GM19372 (cell line): ENCODE results near the gene BNC1.

Experiments used
- ATAC-seq: cut with Tn5 transposase; IDR thresholded peaks from one replicate; pipeline ENCODE4 v1.9.1; 2021; ENCODE audit warnings: mild to moderate bottlenecking, low read depth, moderate library complexity; ENCODE audit not compliant: unreplicated experiment

Gene BNC1, protein sequence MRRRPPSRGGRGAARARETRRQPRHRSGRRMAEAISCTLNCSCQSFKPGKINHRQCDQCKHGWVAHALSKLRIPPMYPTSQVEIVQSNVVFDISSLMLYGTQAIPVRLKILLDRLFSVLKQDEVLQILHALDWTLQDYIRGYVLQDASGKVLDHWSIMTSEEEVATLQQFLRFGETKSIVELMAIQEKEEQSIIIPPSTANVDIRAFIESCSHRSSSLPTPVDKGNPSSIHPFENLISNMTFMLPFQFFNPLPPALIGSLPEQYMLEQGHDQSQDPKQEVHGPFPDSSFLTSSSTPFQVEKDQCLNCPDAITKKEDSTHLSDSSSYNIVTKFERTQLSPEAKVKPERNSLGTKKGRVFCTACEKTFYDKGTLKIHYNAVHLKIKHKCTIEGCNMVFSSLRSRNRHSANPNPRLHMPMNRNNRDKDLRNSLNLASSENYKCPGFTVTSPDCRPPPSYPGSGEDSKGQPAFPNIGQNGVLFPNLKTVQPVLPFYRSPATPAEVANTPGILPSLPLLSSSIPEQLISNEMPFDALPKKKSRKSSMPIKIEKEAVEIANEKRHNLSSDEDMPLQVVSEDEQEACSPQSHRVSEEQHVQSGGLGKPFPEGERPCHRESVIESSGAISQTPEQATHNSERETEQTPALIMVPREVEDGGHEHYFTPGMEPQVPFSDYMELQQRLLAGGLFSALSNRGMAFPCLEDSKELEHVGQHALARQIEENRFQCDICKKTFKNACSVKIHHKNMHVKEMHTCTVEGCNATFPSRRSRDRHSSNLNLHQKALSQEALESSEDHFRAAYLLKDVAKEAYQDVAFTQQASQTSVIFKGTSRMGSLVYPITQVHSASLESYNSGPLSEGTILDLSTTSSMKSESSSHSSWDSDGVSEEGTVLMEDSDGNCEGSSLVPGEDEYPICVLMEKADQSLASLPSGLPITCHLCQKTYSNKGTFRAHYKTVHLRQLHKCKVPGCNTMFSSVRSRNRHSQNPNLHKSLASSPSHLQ

DNA sequence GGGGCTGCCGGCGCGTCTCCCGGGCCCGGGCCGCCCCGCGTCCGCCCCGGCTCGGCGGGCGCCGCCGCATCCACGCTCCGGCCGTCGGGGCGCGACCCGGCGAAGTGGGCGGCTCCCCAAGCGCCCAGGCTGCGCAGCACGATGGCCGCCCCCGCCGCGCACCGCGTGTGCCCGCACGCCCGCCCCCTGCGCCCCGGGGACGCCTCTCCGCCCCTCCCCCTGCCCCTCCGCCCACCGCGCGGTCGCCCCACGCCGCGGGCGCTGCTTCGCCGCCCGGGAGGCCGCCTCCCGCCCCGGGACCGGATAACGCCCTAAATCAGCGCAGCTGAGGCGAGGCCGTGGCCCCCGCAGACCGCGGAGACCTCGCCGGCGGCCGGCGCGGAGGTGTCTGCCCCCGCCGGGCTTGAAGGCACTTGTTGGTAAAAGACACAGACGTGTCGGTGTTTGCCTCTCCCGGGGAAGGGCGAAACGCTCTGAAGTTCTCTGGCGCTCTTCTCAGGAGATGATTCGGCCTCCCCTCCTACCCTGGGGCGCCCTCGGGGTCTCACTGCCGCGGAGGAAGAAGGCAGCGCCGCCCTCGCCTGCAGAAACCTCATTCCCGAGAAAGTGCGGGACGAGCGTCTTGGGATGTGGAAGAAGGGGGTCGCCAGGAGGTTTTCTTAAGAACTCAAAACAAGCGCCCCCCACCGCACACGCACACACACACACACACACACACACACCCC is at the start of gene BNC1:
BNC1 (minus strand) TSS at position 106 of the 725 bp plus-strand sequence; CDS start at position 70, 36 bp downstream.
- ATAC-seq = no peak

DNA sequence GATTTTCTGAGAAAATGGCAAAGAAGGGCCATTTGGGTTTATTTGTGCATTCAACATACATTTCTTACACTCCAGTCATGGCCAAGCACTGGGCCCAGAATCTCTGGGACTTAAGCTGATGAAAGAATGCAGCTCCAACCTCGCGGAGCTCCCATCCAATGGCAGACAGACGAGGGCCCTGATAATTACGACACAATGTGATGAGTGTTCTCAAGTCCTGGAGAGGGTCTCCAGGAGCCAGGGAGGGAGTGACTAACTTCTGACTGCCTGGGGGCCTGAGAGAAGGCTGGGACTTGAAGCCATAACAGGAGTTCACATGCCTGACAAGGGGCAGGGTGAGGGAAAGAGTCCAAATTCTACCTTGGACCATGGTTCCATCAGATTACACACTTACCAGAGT is 42.6 kb upstream of the BNC1 start:
- ATAC-seq = no peak

DNA sequence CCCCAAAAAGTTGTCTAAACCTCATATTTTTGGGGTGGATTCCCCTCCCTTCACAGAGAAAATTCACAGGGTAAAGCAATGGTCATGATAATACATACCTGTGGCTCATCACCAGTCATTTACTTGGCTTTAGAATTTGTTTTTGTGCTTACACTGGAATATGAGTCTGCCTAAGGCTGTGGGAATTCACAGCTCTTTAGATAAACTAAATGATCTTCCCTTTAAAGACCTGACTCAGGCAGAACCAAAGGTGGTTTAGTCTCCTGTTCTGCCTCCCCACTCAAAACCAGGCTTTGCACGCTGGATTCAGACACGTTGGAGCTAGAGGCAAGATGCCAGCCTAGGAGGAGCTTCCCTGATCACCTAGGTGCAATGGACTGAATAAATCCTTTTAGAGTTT is 40.3 kb upstream of the BNC1 start:
- ATAC-seq = no peak

DNA sequence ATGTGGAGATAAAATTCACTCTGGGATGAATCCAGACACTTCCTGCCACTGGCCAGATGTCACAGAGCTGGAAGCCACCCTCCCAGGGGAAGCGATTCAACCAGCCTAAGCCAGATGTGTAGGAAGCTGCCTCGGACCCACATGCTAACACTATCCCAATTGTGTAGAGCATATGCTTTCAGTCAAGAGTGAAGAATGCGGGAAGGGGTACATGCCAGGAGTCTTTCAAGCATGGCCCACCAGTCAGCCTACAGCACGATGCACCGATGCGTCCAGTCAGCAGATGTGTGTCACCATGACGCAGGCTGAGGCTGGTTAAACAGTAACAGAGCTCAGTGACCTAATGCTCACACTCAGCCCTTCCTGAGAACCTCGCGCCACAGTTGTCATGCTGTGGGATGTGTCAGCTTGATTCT is 38.8 kb upstream of the BNC1 start:
- no peak for ATAC-seq

DNA sequence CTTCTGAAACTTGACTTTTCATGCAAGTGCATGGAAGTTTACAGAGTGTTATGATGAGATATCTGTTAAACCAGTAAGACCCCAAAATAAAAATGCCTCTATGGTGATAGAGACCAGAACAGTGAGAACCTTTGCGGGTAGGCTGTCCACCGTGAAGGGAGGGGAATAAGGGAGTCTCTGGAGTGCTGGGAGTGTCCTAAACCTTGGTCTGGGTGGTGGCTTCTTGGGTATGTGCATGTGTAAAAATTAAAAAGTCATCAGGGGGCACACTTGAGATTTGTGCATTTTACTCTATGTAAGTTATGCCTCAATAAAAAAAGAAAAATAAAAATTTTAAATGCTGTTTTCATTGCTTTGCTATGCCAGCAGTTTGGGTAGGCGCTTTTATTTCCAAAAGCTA is 38.2 kb upstream of the BNC1 start:
- ATAC-seq = no peak

DNA sequence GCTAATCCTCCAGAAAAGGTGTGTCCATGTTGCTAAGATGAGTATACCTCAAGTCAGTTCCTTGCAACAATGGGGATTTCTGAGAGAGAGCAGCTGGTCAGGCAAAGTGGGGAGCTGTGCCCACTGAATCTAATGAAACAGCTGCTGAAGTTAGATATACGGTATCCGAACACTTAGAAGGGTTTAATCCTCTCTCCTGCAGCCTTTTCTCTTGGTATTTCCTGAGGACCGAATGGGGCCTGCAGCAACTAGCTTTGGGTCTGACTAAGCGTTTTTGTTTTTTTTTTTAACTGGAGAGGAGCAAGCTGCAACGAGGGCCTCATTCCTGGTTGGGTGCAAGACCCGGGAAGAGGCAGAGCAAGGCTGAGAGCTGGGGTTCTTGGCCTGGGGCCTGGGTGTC is 37.6 kb upstream of the BNC1 start:
- ATAC-seq = no peak

DNA sequence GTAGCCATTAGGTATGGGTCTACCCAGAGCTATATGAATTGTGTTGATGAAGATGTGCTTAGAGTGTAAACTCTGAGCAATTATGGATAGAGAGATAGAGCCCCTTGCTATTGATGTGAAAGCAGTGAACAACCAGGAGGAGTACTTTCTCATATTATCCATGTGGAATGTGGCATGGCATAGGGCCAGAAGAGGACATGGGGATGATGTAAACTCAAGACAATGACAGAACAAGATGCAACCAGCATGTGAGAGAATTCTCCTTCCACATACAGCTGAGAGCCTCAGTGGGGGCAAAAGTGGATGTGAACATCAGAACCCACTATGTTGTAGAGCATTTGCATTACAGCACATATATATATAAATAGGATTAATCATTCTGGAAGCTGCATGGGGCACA is 36.4 kb upstream of the BNC1 start:
- ATAC-seq = no peak

DNA sequence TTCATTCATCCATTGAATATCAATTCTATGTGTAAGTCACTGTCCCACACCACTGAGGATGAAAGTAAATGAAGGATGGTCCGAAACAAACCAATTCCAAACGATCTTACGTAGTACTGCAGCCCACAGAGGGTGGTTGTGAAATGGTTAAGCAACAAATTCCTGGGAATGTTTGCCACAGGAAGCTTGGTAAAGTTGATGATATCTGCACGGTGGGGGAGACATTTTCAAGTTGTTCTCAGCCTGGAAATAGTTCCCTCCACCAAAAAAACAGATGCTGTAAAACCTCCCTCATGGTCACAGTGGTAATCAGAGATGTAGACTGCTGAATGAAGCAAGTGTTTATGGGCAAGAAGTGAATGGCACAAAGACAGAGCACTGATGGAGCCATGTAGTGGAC is 35.9 kb upstream of the BNC1 start:
- ATAC-seq = no peak

DNA sequence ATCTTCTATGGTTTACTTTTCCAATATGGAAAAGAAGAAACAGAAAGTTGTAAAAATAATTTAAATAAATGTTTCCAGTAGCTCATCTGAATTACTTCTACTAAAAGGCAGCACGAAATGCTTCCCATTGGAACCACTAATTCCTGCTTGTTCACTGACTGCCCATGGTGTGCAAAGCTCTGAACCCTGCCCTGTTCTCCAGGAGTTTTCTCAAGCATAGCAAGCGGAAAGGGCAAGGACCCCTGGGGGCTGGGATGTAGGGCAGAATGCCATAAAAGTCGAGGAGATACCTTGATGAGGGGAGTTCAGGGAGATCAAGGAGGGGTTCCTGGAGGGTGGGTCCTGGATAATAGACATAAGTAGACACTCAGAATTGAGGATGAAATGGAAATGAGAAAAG is 35.3 kb upstream of the BNC1 start:
- ATAC-seq = no peak

DNA sequence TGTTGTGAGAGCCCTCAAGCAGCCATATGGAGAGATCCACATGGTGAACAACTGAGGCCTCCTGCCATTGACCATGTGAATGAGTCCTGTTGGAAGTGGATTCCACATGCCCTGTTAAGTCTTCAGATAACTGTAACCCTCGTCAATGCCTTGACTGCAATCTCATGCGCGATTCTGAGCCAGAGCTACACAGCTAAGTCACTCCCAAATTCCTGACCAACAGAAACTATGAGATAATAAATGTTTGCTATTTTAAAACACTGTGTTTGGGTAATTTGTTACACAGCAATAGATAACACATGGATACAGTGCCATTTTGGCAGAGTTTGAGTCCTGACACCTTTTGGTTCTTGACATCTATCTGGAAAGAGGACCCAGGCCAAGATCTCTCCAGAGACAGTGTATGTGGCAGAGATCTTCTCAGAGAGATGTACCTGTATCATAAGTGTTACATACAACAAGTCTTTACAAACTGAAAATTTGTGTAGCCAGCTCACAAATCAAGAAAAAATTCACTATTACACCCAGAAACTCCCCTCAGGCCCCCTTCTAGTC is 34.5 kb upstream of the BNC1 start:
- ATAC-seq = no peak

DNA sequence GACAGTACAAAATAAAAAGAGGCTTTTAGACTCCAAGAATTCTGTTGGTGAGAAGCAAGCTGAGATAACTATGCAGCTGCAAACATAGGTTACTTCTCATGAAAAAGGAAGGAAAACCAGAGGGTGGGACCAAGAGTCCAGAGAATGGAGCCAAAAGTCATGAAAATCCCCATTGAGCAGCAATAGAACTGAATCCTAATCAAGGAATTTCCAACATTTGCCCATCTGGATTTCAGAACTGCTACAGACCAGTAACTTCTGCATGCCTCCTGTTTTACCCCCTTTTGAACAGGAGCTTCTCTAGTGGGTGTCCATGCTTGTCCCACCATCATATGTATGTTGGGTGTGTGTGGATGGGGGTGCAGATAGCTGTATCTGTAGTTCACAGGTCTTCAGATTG is 33.6 kb upstream of the BNC1 start:
- no peak for ATAC-seq

DNA sequence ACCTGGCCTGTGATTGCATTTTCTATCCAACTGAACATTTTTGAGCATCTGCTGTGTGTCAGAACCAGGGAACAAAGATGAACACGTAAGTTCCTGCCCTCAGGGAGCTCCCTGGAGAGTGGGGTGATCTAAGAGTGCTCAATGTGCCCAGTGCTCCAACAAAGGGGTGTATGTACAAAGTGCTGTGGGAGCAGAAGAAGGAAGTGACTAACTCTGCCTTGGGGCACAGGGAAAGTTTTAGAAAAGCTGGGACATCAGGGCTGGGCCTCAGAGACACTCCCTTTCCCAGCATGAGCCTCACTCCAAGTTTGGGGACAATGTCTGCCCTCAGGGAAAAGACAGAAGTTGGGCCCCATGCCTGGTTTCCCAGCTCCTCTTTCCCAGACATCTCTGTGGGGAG is 27.6 kb upstream of the BNC1 start:
- no peak for ATAC-seq

DNA sequence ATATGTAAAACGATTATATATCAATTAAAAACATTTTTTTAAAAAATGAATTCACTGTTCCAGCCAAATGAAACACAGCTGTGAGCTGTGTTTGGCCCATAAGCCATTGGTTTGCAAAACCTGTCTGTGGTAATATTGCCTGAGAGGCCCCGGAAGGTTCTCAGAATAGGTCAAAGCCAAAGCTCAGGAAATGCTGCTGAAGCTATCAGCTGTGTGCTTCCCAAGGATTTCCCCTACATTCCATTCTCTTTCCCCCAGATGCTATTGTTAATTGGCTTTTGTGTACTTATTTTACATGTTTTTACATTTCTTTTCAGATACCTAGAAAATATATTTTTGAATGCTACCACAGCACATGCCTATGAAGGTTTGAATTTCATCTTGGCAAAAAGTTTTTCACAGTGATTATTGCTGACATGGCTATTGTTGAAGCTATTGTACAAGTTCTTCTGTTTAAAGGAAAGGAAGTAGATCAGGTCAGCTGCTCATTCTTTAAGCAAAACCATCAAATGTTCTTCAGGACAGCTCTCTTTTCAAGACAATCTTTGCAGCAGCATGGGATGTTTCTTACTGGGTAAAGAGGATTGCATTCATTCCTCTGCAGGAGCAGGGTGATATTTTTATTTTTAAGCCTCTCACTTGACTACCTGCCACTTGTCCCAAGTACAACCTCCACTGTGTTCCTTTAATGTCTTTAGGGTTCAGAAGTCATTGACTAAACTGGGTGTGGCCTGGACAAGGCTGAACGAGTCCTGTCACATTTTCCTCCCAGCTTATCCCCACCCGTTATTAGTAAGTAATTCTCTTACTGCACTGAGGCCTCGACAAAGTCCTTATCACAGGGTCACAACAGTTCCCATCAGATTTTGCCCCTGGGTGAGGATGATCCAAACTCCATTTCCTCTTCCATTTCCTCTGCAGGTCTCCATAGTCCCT is 26.3 kb upstream of the BNC1 start:
- no peak for ATAC-seq

DNA sequence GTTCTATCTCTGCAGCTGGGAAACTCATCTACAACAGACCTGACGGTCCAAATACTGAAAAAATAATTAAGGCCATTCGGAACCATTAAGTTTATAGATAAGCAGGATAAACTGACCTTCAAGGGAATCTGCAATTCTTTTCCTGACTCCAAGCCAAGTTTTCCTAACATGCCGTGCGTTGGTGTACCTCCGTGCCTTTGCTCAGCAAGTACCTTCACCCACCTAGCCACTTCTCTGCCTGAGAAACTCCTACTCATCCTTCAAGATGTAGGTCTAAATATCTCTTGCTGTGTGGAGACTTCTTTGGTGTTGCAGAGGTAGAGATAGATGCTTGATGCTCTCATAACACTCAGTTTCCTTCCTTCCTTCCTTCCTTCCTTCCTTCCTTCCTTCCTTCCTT is 24.2 kb upstream of the BNC1 start:
- ATAC-seq = no peak

DNA sequence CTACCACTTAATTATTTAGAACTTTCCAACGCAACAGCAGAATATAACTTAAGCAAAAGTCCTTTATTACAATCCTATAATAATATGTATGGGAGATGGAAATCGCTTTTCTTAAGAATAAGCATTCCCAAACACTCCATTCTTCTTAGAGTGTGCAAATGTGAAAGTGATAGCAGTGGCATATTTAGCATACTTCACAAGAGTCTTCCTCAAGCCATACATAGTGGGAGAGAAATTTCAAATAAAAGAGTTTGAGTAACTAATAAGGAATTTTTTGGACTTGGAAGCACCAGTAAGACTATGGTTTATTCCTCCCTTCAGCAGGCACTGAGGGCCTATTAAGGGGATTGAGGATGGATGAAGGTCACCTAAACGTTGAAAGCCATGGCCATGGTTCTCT is 22.1 kb upstream of the BNC1 start:
- ATAC-seq = no peak

DNA sequence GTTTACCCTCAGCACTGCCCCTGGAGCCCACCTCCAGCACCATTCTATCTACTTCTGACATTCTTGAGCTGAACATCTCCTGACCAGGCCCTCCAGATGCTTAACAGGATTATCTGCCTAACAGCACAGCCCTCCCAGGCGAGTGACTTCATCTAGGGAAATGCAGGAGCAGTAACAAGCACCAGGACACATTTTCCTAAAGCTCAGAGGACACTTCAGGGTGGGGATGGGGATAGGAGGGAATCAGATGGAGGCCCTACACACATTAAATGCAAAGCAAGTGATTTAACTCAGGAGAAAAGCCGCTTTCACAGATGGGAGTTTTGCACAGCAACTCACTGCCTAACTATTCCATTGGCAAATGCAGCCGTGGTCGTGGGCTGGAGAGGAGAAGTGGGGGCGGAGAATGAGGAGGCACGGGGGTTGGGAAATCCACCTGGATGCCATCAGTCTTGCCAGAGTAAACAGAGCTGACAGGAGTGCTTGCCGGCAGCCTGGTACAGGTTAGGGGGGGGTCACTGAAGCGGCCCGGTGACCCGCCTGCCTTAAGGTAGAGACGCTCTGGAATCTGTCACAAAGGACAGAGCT is 21.3 kb upstream of the BNC1 start:
- no peak for ATAC-seq

DNA sequence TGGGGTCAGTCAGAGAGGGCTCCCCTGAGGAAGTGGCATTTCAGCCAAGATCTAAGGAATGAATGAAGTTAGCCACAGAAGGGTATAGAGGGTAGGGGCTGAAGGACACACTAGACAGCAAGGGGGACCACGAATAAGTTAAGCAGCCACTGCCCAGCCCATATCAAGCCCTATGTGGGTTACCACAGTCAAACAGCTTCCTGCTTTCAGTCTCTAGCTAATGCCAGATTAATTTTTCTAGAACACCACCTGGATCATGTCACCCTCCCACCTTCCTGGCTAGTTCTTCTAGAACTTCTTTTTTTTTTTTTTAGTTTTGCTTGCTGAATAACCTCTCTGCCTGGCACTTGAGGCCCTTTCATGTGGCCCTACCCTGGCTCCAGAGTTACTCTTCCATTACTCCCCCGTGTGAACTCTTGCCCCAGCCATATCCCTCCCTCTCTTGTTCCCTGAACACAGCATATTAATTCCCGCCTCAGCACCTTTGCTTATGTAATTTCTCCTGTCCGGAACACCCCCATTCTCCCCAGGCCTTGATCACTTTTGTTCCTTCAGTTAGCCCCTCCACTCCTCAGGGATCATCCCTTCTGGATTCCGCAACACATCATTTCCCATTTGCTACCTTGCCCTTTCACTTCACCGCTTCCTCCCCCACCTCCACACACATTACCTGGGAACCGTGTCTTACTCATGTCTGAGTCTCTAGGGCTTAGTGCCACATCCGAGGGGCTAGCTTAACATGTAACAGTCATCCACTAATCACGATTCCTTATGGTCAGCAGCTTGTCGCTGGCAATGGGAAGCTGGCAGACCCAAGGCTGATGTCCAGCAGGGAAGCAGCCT is 20.6 kb upstream of the BNC1 start:
- no peak for ATAC-seq

DNA sequence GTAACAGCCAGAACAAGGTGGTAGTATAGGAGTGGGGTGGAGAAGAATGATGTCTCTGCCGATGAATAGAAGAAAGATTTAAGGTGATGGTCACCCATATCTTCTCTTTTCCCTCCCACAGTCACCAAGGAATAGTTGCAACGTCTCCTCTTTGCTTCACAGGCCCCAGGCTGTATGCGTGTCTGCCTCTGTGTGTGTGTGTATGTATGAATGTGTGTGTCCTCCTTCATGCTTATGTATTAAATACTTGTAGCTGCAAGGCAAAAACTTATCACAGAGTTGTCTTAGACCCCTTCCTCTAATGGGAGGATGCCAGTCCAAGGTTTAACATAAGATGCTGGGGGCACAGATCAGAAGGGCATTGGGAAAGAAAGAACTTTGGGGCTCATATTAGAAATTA is 19.1 kb upstream of the BNC1 start:
- no peak for ATAC-seq
